ENCODE results near the gene GGPS1. TPM values are rescaled to one million over a fixed set of nuclear protein-coding genes. Genes with fewer than 3 reads are reported as not detected.

The GGPS1 gene
- total RNA-seq, 1 donor from 2014 or later: 65.1 TPM

DNA sequence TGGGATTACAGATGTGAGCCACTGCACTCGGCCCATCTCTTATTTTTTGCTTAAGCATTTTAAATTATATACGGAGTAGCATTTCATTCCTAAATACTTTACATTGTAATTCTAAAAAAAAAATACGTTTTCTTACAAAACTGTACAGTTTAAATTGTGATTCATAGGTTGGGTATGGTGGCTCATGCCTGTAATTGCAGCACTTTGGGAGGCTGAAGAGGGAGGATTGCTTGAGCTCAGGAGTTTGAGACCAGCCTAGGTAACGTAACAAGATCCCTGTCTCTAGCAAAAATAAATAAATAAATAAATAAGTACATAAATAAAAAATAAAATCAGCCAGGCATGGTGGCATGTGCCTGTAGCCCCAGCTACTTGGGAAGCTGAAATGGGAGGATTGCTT is 63.5 kb downstream of the GGPS1 start:
- no peak overlapping the region for H3K4me3 ChIP-seq
- no peaks in the 10 kb centered on the region for H4K20me1 ChIP-seq (ENCODE audit: low read depth)
- H3K9me3 ChIP-seq (ENCODE audit: low read depth): no peaks in the 10 kb centered on the region
- TF ChIP-seq EZH2phosphoT487 (IDR thresholded peaks at IDR 0.05) (no peak), CTCF (IDR thresholded peaks at IDR 0.05) (no peak), EZH2 (IDR thresholded peaks at IDR 0.05) (no peak)
- H3K27ac ChIP-seq: no peak overlapping the region
- Mint-ChIP-seq H3K36me3 (peaks cover 9% of the 10 kb centered on the region), H3K27ac (no peak overlapping the region), H3K27me3 (ENCODE audit: insufficient read depth, low read depth) (no peaks in the 10 kb centered on the region), H3K4me1 (no peaks in the 10 kb centered on the region), H3K9me3 (peaks cover 11% of the 10 kb centered on the region), H3K4me3 (no peak overlapping the region)
- H3K27me3 ChIP-seq: no peaks in the 10 kb centered on the region
- no peak overlapping the region for H3K9ac ChIP-seq
- no peaks in the 10 kb centered on the region for H3K4me1 ChIP-seq
- H2AFZ ChIP-seq (replicated peaks): no peak overlapping the region
- no peak for DNase-seq (ENCODE audit: low spot score)
- H3F3A ChIP-seq (ENCODE audit: low read depth): no peaks in the 10 kb centered on the region
- no peak overlapping the region for H3K4me2 ChIP-seq
- peaks cover 6% of the 10 kb centered on the region for H3K36me3 ChIP-seq
- peaks cover 81% of the 10 kb centered on the region for H3K79me2 ChIP-seq (ENCODE audit: low read depth)

Small RNA genes within 50 kb of the gene (small RNA-seq; reads per million reads assigned to genes)
- gene AL391994.1: not detected

Other genes starting within 250 kb of the GGPS1 start
- 154 and 212 TPM in 2 replicates for gene TOMM20, start 199.7 kb upstream of the GGPS1 start, total RNA-seq (ENCODE audit: low replicate concordance)
- gene RBM34, start 167.3 kb upstream of the GGPS1 start, total RNA-seq (ENCODE audit: low replicate concordance): 90.4 and 107 TPM in 2 replicates
- 38.5 and 65.8 TPM in 2 replicates for gene ARID4B, start 391 bp upstream of the GGPS1 start, total RNA-seq (ENCODE audit: low replicate concordance)
- 29.8 and 41.3 TPM in 2 replicates for gene TBCE, start 38.9 kb downstream of the GGPS1 start, total RNA-seq (ENCODE audit: low replicate concordance)
- 42.7 and 43.0 TPM in 2 replicates for gene B3GALNT2, start 175.9 kb downstream of the GGPS1 start, total RNA-seq (ENCODE audit: low replicate concordance)